22Rv1 (cell line): ENCODE data around the gene NAA30.

Source experiments
- H3K27ac ChIP-seq: fragments of 450-650 bp; 2 replicates; pipeline ENCODE4 v1.5.1; 2017
- ZFX ChIP-seq: fragments of 450-650 bp; IDR thresholded peaks from 2 replicates; pipeline ENCODE4 v1.6.1; 2017; ENCODE audit warnings: antibody characterized with exemption, borderline replicate concordance
- TF ChIP-seq, protein P1 (sequence below): fragments of 450-650 bp; IDR thresholded peaks from 2 replicates; pipeline ENCODE4 v1.5.1; 2017; ENCODE audit warnings: mild to moderate bottlenecking

Gene NAA30

DNA sequence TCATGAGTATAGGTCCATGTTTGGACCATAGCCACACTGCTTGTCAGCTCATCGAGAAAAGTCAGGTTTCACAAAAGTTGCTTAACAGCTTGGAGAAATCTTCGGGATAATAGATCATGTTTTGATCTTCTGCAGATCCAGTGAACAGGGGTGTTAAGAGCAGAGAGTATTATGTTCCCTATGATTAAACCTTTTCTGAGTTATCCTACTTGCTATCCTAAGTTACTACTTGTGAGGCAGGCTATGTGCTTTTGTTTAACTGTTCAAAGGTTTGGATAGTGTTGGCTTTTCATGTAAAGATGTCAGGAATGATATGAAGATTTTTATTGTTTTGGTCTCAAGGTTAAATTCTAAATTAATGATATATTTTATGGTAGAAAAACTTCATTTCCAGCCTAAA lies 11.1 kb downstream of the NAA30 start:
- TF ChIP-seq, protein P1, sequence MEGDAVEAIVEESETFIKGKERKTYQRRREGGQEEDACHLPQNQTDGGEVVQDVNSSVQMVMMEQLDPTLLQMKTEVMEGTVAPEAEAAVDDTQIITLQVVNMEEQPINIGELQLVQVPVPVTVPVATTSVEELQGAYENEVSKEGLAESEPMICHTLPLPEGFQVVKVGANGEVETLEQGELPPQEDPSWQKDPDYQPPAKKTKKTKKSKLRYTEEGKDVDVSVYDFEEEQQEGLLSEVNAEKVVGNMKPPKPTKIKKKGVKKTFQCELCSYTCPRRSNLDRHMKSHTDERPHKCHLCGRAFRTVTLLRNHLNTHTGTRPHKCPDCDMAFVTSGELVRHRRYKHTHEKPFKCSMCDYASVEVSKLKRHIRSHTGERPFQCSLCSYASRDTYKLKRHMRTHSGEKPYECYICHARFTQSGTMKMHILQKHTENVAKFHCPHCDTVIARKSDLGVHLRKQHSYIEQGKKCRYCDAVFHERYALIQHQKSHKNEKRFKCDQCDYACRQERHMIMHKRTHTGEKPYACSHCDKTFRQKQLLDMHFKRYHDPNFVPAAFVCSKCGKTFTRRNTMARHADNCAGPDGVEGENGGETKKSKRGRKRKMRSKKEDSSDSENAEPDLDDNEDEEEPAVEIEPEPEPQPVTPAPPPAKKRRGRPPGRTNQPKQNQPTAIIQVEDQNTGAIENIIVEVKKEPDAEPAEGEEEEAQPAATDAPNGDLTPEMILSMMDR: no peak
- no peak for TF ChIP-seq ZFX
- no peak overlapping the region for H3K27ac ChIP-seq

DNA sequence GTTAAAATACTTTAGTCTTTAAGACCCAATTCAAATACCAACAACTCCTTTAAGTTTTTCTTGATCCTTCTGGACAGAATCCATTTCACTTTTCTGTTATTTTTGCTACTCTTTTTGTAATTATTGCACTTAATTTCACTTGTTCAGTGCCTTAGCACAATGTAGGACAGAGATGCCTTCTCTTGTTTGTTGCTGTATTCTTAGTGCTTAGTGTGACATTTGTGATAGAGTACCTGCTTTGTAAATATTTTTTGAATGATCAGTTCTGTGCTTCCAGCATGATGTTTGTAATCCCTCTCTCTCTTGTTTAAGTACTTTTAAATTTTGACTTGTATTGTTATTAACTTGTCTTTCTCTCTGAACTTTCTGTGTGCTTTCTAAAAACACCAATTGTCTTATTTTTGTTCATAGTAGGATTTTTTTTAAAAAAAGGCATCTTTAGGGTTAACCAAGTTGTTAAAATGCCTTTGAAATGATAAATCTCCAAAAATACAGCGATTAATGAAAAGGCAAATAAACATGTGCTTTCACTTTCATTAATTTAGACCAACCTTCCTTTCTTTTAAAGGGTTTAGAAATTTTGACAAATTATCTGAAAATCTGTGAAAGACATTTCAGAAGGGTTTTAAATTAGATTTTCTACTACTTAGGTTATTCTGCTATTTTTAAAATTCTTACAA lies 11.9 kb downstream of the NAA30 start:
- no peak overlapping the region for H3K27ac ChIP-seq
- no peak for TF ChIP-seq ZFX
- TF ChIP-seq, protein P1: no peak

DNA sequence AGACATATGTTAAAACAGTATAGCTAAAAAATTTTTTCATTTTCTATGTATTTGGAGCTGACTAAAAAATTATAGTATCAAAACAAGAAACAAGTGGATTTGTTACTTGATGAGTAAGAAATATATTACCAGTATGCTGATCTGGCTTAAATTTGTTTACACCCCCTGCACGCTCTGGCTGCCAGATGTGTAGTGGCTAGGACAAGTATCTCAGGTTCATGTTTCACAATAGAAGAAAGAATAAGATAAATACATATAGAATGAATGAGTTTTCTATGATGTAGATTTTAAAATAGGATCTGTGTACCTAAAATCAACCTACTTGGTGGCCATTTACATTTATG lies 13.1 kb downstream of the NAA30 start:
- TF ChIP-seq, protein P1: no peak
- no peak for TF ChIP-seq ZFX
- no peak overlapping the region for H3K27ac ChIP-seq

DNA sequence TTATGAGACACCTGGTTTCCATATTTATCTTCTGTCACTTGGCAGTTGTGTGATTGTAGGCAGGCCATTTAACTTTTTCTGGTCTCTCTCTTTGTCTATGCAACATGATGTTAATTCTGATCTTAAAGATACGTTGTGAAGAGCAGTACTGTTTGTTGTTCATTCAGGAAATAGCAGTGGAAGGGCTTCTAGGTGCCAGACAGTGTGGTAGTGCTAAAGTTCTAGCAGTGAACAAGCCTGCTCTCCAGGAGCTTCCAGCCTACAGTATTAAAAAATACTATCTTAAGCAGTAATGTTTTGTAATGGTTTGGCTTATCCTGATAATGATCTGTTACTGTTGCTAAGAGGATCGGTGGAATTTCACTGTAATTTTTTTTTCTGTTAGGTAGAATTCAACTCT lies 15.2 kb downstream of the NAA30 start:
- TF ChIP-seq, protein P1: no peak
- no peak for TF ChIP-seq ZFX
- no peak overlapping the region for H3K27ac ChIP-seq

DNA sequence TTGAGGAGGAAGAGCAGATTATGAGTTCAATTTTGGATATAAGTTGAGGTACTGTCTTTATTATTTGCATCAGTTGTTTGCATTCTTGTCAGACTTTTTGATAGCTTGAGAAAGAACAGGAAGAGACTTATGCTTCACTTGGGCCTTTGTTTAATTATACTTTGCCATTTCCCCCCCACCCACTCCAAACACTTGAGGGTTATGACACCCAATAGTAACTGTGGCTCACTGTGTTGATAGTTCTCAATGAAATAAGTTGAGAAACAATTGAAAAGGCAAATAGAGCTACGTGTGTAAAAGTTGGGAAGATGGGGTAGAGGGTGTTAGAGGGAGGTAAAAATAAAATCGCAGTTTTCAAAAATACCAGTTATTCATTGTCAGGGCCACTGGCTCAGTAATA lies 17.7 kb downstream of the NAA30 start:
- TF ChIP-seq, protein P1: no peak
- no peak for TF ChIP-seq ZFX
- no peak overlapping the region for H3K27ac ChIP-seq

DNA sequence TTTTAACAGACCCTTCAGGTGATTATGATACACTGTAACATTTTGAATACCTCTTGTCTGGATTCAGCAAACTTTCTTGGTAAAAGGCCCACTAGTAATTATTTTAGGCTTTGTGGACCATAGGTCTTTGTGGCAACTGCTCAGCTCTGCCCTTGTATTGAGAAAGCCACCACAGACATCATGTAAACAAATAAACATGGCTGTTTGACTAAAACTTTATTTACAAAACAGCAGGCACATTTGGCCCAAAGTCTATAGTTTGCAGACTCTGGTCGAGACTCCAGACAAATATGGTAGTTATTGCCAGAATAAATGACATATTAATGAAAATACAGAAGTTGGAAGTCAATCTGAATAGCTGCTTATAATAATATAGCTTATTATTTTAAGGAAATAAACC lies 18.2 kb downstream of the NAA30 start:
- H3K27ac ChIP-seq: no peak overlapping the region
- no peak for TF ChIP-seq ZFX
- TF ChIP-seq, protein P1: no peak

DNA sequence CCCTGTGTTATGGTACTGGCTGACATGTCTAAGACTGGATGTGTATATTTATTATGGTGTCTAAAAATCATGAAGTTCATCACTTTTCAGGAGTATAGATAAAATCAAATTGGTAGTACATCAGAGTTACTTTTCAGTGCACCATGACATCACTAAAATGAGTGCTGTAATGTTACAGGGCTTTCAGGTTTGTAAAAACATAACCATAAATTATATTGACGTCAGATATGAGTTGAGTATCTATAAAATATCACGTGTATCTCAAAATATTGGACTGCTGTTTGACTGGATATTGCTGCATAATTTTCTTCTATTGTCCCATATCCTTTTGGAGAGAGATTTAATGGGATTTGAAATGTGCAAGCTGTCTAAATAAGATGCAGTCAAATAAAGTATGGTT lies 22.0 kb downstream of the NAA30 start:
- no peak overlapping the region for H3K27ac ChIP-seq
- no peak for TF ChIP-seq ZFX
- TF ChIP-seq, protein P1: no peak
